Caco-2 (cell line): ENCODE measurements around the gene CFD. TPM values are rescaled to one million over a fixed set of nuclear protein-coding genes. Genes with fewer than 3 reads are reported as not detected.
"Not testable (repeated sequence)": the region's sequence is repeated elsewhere in the genome, so short reads cannot be mapped to it uniquely, and the experiment has no call there.

Source experiments
- BruUV-seq: library from RNA; stranded (reverse); fragments of 400-500 nt; replicated peaks from 2 replicates; lab custom pipeline; 2021; lab: Mats Ljungman, UMichigan
- CTCF ChIA-PET: fragments of 300-600 bp; sonication (Branson Sonifier 250); formaldehyde crosslinking; loops from one replicate; lab custom pipeline; 2022; ENCODE audit warnings: antibody characterized with exemption; lab: Charles Lee
- POLR2A ChIA-PET: fragments of 300-600 bp; sonication (Branson Sonifier 250); formaldehyde crosslinking; loops from one replicate; lab custom pipeline; 2022; ENCODE audit warnings: antibody characterized with exemption; lab: Charles Lee
- DNase-seq, 2 experiments: peaks; one replicate each; pipeline versions ENCODE4 v3.0.0 to v3.0.0-alpha.2; 2020 to 2022
- H3K27me3 ChIP-seq: replicated peaks from 2 replicates; pipeline ENCODE4 v1.6.0; 2011; ENCODE audit warnings: low read length; ENCODE audit not compliant: control insufficient read depth, insufficient read depth
- H3K36me3 ChIP-seq: 2 replicates; pipeline ENCODE4 v1.5.1; 2011; ENCODE audit warnings: low read length; ENCODE audit not compliant: control insufficient read depth, insufficient read depth
- H3K4me1 ChIP-seq: fragments of 250-450 bp; sonication (Bioruptor Pico); 2 replicates; pipeline ENCODE4 v1.5.1; 2020; ENCODE audit warnings: mild to moderate bottlenecking
- H3K4me3 ChIP-seq: 2 replicates; pipeline ENCODE4 v1.5.1; 2011; ENCODE audit warnings: low read depth, mild to moderate bottlenecking, control low read depth, low read length
- H3K9me3 ChIP-seq: fragments of 250-450 bp; sonication (Bioruptor Pico); 2 replicates; pipeline ENCODE4 v1.5.1; 2020; ENCODE audit warnings: mild to moderate bottlenecking, moderate library complexity
- H3K27ac Mint-ChIP-seq: one replicate; pipeline ENCODE4 v1.8.0; 2022; ENCODE audit warnings: mixed read lengths; ENCODE audit not compliant: unreplicated experiment
- H3K27me3 Mint-ChIP-seq: one replicate; pipeline ENCODE4 v1.8.0; 2022; ENCODE audit warnings: mixed read lengths; ENCODE audit not compliant: insufficient read depth, unreplicated experiment
- H3K36me3 Mint-ChIP-seq: one replicate; pipeline ENCODE4 v1.8.0; 2022; ENCODE audit warnings: mild to moderate bottlenecking, mixed read lengths; ENCODE audit not compliant: insufficient read depth, unreplicated experiment
- H3K4me1 Mint-ChIP-seq: one replicate; pipeline ENCODE4 v1.8.0; 2022; ENCODE audit warnings: low read depth, mixed read lengths; ENCODE audit not compliant: unreplicated experiment
- H3K4me3 Mint-ChIP-seq: one replicate; pipeline ENCODE4 v1.8.0; 2022; ENCODE audit warnings: mild to moderate bottlenecking, moderate library complexity, mixed read lengths; ENCODE audit not compliant: unreplicated experiment
- H3K9me3 Mint-ChIP-seq: one replicate; pipeline ENCODE4 v1.8.0; 2022; ENCODE audit warnings: mixed read lengths; ENCODE audit not compliant: unreplicated experiment
- CTCF ChIP-seq, 2 experiments: fragments of 200-600 bp in 1 of 2; IDR thresholded peaks; 1 replicate in 1 of 2; 2 replicates in 1 of 2; pipeline versions ENCODE4 v1.5.1 to v1.8.0; 2011 to 2022; ENCODE audit warnings: antibody characterized with exemption in 1 of 2, control low read depth in 1 of 2, inconsistent platforms in 1 of 2, low read depth in 1 of 2, low read length in 1 of 2, mild to moderate bottlenecking in 1 of 2, moderate library complexity in 1 of 2; ENCODE audit not compliant: insufficient read depth in 1 of 2, severe bottlenecking in 1 of 2, unreplicated experiment in 1 of 2
- intact Hi-C: fragments of 100-400 bp; cut with micrococcal nuclease; formaldehyde crosslinking; loops from one replicate; pipeline ENCODE4 v1.10.0; 2022; ENCODE audit not compliant: unreplicated experiment
- total RNA-seq: library from RNA; stranded (reverse); gene quantifications from 2 replicates; pipeline ENCODE4 v1.2.3, GENCODE V29; 2022

The CFD gene
- total RNA-seq, 1 experiment from 2014 or later: 6.1 TPM

- no TSS peak for BruUV-seq
- Histone ChIP-seq H3K27me3 (no peaks in the 10 kb centered on the region), H3K4me3 (no peak overlapping the region), H3K36me3 (no peaks in the 10 kb centered on the region), H3K4me1 (no peaks in the 10 kb centered on the region), H3K9me3 (no peaks in the 10 kb centered on the region)
- TF ChIP-seq CTCF (IDR thresholded peaks at IDR 0.05; ENCODE audit: insufficient read depth in 1 of 2, low read depth in 1 of 2, low read length in 1 of 2, severe bottlenecking in 1 of 2, unreplicated experiment in 1 of 2): no peak
- peaks cover 74% of the 10 kb centered on the region for H3K36me3 Mint-ChIP-seq
- no peaks in the 10 kb centered on the region for H3K4me1 Mint-ChIP-seq
- peaks cover 12% of the 10 kb centered on the region for H3K9me3 Mint-ChIP-seq
- CTCF ChIA-PET: no interaction called here
- peak overlapping the region; percentile 45 for H3K4me3 Mint-ChIP-seq
- intact Hi-C loops: no loop called here
- no peak for DNase-seq
- H3K27ac Mint-ChIP-seq: peak overlapping the region; percentile 86
- H3K27me3 Mint-ChIP-seq: no peaks in the 10 kb centered on the region
- POLR2A ChIA-PET: no interaction called here
Measured at GRCh38 chr19:815079-815774, 44.2 kb upstream of the CFD start.

- Mint-ChIP-seq H3K27ac (peak overlapping the region; percentile 20), H3K4me1 (no peaks in the 10 kb centered on the region), H3K9me3 (peaks cover 12% of the 10 kb centered on the region), H3K4me3 (peak overlapping the region; percentile 9), H3K36me3 (peaks cover 73% of the 10 kb centered on the region), H3K27me3 (no peaks in the 10 kb centered on the region)
- ChIA-PET POLR2A (no interaction called here), CTCF (no interaction called here)
- DNase-seq: no peak
- H3K9me3 ChIP-seq: no peaks in the 10 kb centered on the region
- intact Hi-C loops: no loop called here
- no TSS peak for BruUV-seq
- H3K4me1 ChIP-seq: no peaks in the 10 kb centered on the region
- no peak for TF ChIP-seq CTCF (IDR thresholded peaks at IDR 0.05; ENCODE audit: insufficient read depth in 1 of 2, low read depth in 1 of 2, low read length in 1 of 2, severe bottlenecking in 1 of 2, unreplicated experiment in 1 of 2)
- H3K4me3 ChIP-seq: no peak overlapping the region
- H3K27me3 ChIP-seq: no peaks in the 10 kb centered on the region
- no peaks in the 10 kb centered on the region for H3K36me3 ChIP-seq
Measured at GRCh38 chr19:815775-816499, 43.5 kb upstream of the CFD start.

- Histone ChIP-seq H3K4me3 (no peak overlapping the region), H3K27me3 (no peaks in the 10 kb centered on the region), H3K4me1 (no peaks in the 10 kb centered on the region), H3K9me3 (no peaks in the 10 kb centered on the region), H3K36me3 (no peaks in the 10 kb centered on the region)
- CTCF ChIA-PET: no interaction called here
- no peaks in the 10 kb centered on the region for H3K27me3 Mint-ChIP-seq
- intact Hi-C loops: no loop called here
- no TSS peak for BruUV-seq
- TF ChIP-seq CTCF (IDR thresholded peaks at IDR 0.05; ENCODE audit: insufficient read depth in 1 of 2, low read depth in 1 of 2, low read length in 1 of 2, severe bottlenecking in 1 of 2, unreplicated experiment in 1 of 2): no peak
- no peaks in the 10 kb centered on the region for H3K4me1 Mint-ChIP-seq
- peaks cover 12% of the 10 kb centered on the region for H3K9me3 Mint-ChIP-seq
- H3K27ac Mint-ChIP-seq: peak overlapping the region; percentile 20
- POLR2A ChIA-PET: no interaction called here
- H3K36me3 Mint-ChIP-seq: peaks cover 68% of the 10 kb centered on the region
- no peak for DNase-seq
- peak overlapping the region; percentile 9 for H3K4me3 Mint-ChIP-seq
Measured at GRCh38 chr19:816500-816857, 43.0 kb upstream of the CFD start.

- H3K27me3 ChIP-seq, H3K4me3 ChIP-seq, intact Hi-C loops, H3K27me3 Mint-ChIP-seq, DNase-seq, H3K9me3 ChIP-seq, H3K36me3 ChIP-seq, H3K4me1 ChIP-seq, H3K4me1 Mint-ChIP-seq, H3K4me3 Mint-ChIP-seq, H3K27ac Mint-ChIP-seq, BruUV-seq, CTCF ChIA-PET, POLR2A ChIA-PET: not testable (repeated sequence)
- peaks cover 12% of the 10 kb centered on the region for H3K9me3 Mint-ChIP-seq
- H3K36me3 Mint-ChIP-seq: peaks cover 37% of the 10 kb centered on the region
Measured at GRCh38 chr19:820212-820611, 39.3 kb upstream of the CFD start.
